ENCODE data around the gene DNAJC18.
"Not testable (repeated sequence)": the region's sequence is repeated elsewhere in the genome, so short reads cannot be mapped to it uniquely, and the experiment has no call there.

DNAJC18 gene

DNA sequence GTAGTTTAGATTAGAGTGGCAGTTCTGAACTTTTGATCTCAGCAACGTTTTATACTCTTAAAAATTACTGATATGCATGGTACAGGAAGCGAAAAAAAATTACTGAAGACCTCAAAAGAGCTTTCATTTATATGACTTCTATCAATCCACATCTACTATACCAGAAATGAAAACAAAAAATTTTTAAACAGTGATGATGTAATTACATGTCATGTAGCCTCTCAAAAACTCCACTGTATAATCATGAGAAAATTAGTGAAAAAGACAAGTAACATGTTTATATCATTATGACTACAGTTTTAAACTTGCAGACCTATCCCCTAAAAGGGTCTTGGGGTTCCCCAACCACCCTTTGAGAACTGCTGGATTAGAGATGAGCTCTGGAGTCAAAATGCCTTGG lies 9.3 kb downstream of the DNAJC18 start:
- DNase-seq (ENCODE audit: low read depth in 2 of 2) = no peak

DNA sequence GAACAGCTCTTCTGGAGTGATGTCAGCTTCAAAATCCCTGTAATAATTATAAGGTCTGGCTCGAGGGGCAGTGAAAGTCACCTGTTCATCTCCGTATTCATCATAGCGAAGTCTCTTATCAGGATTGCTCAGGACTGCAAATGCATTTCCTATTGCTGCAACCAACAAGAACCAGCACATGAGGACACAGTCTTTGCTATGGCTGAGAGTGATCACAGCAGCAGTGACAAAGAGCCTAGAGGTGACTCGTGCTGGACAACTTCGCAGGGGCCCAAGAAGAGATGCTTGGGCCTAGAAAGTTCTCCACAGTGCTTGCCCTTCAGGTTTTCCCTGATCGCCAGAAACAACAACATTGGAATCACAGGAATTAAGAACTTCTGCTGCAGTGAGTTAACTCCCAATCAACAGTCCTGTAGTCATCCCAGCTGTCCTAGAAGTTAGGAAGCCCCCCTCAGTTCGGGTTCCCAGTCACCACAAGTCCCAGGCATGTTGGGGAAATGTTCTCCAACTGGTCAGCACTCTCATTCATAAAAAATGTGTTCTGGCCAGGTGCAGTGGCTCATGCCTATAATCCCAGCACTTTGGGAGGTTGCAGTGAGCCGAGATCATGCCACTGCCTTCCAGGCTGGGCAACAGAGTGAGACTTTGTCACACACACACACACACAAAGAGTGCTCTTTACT lies 13.0 kb downstream of the DNAJC18 start:
- DNase-seq (ENCODE audit: low read depth in 2 of 2) = no peak

DNA sequence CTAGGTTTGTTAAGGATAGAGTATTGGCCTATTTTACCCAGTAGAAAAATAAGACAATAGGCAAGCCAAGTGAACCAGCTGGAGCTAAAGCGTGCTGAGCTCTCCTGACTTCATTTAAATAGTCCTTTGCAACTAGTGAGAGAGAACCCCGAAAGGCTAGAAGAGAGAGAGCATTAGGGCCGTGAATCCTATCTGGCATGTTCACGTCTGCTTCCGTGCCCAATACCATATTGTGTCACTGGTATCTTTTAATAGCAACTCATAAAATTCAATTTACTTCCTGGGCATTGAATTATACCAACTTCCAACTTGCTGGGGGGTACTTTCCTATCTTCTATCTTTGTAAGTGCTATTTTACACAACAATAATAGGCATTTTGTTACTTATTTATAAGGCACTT lies 13.8 kb downstream of the DNAJC18 start:
- no peak for DNase-seq (ENCODE audit: low read depth in 2 of 2)

DNA sequence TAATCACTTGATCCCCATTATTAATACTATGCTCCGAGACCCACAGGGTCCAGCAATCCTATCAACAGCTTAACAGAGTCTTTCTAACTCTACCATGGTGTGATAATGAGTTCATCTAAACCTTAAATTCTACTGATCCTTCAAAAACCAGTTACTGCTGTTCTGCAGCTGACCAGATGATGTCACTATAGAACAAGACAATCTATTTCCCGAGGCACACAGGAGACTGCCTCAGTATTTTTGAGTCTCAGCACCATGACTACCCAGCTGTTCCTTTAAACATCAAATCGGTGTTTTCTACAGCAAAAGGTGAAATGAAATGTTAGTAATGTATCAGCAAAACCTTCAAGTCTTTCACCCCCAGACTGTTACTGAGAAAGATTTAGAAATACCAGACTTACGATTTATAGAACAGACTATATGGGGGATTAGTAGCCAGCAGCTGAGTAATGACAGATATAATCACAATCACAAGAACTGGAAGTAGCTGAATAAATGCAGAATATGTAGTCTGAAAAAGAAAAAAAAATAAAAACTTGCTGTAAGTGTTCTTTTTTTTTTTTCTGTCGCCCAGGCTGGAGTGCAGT lies 16.9 kb downstream of the DNAJC18 start:
- DNase-seq (ENCODE audit: low read depth in 2 of 2) = peak; percentile 19 to 23

DNA sequence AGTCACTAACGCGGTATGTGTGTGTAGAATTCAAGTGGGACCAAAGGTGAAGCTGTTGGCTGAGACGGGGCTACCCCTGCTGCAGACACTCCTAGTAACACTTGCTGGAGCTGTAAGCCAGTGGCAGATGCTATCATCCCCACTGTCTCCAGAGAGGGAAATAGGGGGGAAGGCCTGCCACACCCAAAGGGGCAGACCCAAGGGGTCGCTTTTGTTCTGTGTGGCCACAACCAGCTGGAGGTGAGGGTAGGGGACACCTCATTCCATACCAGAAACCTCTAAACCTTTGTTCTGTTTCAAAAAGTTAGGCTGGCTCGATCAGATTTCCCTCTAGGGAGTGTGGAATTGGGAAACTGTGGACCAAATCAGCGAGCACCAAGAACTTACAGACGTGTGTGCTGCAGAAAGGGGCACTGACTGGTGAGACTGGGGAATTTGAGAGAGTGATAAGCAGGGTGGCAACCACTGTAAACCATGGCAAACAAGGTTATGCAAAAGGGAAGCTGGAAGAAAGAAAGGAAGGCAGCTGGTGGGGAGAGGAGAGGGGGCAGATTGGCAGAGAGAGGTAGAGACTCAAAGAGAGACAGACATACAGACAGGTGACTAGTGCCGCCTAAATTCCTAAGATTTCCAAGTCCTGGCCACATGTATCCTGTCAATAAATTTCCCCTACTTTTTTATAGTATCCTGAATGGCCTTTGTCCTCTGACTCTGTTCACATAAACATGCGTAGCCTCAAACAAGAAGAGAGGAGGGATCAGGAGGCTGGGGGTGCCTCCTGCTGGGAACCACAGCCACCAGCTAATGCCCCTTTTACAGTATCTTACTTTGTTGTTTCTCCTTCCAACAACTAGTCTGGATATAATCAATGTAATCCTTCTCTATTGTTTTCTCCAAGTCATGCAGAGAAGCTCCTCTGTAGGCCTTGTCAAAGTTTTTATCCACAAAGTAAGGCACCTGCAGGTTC lies 19.8 kb downstream of the DNAJC18 start:
- no peak for DNase-seq (ENCODE audit: low read depth in 2 of 2)

DNA sequence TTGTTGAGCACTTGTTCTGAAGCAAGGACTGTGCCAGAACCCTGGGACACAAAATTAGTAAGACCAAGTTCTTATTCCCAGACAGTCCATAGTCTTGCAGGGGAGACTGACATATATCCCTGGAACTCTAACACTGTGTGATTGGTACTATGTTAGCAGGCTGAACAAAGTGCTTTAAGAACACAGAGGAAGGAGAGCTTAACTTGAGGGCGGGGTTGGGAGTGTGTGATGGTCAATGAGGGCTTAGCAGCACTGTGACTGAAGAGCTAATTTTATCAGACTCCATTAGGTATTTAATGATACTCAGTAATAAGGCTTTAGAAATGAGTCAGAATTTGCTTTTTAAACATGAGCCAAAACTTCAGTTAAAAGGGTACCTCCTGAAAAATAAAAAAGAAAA lies 20.5 kb downstream of the DNAJC18 start:
- DNase-seq (ENCODE audit: low read depth in 2 of 2) = no peak

DNA sequence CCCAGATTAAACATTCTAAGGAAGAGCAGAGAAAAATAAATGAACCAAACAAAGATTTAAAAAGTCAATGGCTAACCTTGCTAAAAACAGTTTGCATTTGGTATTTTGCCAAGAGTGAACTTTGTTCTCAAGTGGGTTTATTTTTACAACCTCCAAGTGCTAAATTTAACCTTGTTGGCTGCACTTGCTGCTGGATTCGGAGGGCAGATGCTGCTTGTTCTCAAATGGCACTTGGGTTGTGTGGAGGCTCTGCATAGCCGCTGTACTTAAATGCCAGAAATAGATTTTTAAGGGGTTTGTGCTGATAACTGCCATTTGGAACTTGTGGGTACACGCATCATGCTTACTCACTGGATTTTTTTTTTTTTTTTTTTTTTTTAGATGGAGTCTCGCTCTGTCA lies 22.1 kb downstream of the DNAJC18 start:
- no peak for DNase-seq (ENCODE audit: low read depth in 2 of 2)

DNA sequence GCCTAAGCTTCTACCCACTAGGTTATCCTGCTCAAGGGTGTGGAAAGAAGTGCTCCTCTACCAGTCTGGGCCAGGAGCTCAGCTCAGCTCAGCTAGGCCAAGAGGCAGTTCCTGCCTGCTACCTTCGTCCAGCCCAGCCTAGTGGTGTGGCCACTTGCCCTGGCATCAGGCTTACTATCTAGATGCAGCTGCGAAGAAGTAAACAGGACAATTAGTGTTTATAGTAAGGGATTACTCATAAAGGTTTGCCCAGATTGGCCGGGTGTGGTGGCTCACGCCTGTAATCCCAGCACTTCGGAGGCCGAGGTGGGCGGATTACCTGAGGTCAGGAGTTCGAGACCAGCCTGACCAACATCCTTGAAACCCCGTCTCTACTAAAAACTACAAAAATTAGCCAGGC lies 22.7 kb downstream of the DNAJC18 start:
- no peak for DNase-seq (ENCODE audit: low read depth in 2 of 2)

DNA sequence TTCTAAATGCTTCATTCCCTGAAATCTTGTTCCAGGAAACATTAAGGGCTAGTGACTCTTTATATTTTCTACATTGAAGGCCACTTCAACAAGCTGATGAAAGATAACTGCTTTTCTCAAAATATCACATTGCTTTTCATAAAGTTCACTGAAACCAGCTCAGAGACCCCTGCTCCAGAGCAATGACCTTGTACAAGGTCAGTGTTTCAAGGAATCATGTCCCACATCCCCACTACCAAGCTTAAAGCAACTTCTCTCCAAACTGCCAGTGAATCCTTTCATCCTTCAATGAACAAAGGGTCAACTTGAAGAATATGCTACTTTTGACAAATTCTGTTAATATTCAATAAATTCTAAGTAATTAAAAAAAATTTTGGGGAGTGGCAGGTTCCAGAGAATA lies 23.5 kb downstream of the DNAJC18 start:
- DNase-seq (ENCODE audit: low read depth in 2 of 2) = no peak

DNA sequence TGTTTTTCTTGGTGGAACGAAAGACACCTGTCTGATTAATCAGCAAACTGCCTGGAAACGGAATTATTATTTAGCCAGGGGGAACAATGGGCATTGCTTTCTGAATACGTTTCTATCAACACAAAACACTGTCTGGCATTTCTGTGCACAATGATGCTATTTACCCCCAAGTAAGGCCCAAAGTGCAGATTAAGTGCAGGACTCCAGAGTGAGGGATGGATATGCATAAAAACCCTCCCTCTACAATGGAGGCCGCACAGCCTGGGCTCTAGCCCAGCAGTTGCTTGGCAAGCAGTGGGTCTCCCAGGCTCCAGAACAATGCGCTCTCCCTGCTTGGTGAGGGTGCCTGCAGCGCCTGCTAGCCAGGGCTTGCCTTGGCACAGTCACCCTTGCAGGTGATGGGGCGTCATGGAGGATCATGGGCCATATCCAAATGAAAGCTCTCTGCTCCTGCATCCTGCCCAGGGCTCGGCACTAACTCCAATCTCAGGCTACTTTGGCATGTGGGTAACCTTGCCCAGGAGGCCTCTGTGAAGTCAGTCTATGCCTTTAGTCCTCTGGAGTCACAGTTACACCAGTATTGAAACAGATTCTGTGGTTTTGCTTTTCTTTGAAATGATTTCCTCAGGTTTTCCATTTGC lies 24.0 kb downstream of the DNAJC18 start:
- DNase-seq (ENCODE audit: low read depth in 2 of 2) = no peak

DNA sequence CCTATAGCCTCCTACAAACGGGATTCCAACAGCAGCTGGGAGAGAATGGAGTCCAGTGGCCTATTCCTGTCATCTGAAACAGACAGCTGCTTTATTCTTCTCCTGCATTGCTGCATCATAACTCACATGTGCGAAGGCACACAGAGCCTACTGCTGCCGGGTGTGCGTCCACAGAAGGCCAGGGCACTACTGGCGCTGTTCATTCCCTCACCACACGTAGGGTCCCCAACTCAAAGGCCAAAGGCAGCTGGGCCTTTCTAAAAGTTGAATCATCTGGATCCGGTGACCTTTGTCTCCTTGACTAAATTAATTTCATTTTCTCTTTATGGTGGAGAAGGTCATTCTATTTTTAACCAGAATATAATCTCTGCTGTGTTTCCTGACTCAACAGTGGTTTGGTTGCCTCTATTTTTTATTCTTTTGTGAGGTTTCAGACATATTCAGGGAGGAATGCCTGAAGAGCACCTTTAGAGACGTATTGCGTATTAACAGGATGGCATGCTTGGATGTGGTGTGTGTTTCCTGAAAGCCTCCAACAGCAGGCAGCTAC lies 24.7 kb downstream of the DNAJC18 start:
- no peak for DNase-seq (ENCODE audit: low read depth in 2 of 2)

DNA sequence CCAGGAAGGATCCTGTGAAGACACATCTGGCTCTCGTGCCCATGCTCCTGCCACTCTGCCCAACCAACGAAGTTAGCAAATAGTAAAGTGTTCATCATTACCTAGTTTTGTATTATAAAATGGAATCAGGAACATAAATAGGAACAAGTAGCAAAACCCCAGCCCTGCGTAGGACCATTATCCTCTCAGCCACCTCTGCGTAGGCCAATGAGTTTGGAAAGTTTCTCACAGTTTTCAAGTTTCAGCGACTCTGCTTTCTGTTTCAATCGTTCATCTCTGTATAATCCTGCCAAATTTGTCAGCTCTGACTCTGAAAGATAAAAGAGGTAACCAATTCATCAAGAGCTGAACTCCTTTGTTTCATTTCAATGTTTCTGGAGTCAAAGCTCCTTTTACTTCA lies 25.4 kb downstream of the DNAJC18 start:
- DNase-seq (ENCODE audit: low read depth in 2 of 2) = no peak

DNA sequence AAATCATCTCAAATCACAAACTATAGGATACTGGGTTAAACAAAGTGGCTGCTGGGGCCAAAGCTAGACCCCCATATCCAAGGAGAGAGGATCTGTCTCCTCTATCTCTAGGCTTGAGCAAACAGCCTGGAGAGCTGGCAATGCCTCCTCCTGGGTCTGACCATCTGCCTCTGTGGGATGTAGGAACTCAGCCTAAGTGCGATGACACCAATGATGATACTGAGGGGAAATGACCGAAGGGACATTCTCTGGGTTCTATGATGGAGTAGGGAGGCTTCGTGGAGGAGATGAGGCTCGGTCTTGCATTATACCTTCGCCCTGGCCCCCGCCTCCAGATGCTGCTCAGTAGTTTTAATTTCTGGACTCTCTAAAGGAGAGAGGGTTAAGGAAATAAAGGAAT lies 26.2 kb downstream of the DNAJC18 start:
- no peak for DNase-seq (ENCODE audit: low read depth in 2 of 2)

DNA sequence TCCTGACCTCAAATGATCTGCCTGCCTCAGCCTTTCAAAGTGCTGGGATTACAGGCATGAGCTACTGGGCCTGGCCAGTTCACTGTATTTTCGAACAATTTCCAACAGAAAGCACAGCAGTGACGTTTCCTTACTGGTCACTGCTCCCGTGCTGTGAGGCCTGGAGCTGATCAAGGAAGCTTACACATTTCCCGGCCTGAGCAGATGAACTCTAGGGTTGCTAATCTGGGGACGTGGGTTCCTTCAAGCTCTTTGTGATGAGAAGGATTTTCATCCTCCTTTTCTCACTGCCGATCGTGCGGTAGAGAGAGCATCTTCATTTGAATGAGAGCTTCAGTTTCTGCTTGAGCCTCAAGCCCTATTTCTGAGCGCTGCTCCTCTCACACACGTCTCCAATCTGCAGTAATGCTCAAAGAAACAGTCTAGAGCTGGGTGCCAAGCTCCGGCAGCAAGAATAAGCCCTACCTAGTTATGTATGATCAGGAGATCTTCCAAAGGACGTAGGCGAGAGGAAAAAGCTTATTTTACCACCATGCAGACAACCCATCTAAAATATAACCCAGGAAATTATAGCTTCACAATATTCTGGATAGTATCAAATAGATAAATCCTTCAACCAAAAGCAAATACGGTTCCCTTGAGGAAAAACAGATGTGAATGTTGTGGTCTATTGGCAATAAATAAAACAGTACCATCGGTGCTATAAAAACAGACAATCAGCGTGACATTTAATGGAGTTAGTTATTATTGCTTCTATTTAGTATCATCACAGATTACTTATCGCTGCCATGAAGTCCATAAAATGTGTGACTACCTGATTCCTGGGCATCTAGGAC lies 28.1 kb downstream of the DNAJC18 start:
- no peak for DNase-seq (ENCODE audit: low read depth in 2 of 2)

DNA sequence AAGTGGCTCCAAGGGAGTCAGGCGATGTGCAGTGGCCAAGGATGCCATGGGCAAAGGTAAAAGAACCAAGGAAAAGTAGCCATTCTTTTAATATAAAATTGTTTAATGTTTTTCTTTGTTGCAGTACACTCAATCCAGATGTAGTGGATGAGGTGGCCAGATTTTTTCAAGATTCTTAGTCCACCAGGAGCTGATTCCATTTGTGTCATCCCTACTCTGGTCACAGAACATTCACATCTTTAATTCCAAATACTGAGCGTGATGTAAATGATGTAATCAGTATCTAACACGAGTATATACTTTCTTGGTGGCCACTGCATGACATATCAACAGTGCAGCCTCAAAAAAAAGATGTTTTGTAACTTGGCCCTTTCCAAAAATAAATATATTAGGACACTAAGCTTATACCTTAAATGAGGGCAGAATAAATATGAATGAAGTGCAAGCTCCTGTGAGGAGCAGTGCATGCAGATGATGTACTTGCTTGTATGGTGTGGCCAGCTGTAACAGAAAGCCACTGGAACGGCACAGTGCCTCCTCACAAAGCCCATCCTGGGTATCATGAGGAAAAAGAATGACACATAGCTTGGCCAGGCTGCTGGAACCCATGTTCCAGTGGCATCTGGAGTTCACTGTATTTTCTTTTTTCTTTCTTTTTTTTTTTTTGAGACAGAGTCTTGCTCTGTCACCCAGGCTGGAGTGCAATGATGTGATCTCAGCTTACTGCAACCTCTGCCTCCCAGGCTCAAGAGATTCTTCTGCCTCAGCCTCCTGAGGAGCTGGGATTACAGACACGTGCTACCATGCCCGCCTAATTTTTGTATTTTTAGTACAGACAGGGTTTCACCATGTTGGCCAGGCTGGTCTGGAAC lies 29.0 kb downstream of the DNAJC18 start:
- no peak for DNase-seq (ENCODE audit: low read depth in 2 of 2)

DNA sequence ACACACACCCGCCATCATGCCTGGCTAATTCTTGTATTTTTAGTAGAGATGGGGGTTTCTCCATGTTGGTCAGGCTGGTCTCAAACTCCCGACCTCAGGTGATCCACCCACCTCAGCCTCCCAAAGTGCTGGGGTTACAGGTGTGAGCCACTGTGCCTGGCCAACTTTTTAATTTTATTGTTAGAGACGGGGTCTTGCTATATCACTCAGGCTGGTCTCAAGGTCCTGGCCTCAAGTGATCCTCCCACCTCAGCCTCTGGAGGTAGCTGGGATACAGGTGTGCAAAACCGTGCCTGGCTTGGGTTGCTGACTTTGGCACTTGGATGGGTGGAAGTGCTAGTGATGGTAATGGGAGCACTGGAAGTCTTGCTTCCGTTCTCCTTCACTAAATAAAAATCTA lies 30.2 kb downstream of the DNAJC18 start:
- DNase-seq (ENCODE audit: low read depth in 2 of 2) = not testable (repeated sequence)

DNA sequence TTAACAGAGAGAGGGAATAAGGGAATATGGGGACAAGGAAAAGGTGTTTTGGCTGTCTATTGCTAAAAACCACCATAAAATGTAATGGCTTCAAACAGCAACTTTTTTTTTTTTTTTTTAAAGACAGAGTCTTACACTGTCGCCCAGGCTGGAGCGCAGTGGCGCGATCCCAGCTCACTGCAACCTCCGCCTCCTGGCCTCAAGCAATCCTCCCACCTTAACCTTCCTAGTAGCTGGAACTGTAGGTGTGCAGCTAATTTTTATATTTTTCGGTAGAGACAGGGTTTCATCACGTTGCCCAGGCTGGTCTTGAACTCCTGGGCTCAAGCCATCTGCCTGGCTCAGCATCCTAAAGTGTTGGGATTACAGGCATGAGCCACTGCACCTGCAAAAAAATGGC lies 31.1 kb downstream of the DNAJC18 start:
- no peak for DNase-seq (ENCODE audit: low read depth in 2 of 2)

DNA sequence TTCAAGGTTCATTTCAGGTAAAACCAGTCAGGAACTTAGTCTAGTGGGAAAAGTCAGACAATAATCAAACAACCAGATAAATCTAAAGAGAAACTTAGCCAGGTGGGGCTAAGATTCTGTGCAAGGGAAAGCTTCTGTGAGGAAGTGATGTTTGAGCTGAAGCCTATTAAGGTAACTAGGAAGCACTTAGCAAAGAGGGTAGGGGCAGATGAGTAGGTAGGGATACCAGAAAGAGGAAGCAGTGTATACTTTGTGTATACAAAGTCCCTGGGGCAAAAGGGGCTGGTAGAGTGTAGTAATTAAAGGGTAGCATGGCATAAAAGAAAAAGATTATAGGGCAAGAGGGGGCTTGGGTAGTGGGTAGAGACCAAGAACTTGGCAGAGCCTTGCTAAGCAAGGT lies 31.8 kb downstream of the DNAJC18 start:
- DNase-seq (ENCODE audit: low read depth in 2 of 2) = no peak

DNA sequence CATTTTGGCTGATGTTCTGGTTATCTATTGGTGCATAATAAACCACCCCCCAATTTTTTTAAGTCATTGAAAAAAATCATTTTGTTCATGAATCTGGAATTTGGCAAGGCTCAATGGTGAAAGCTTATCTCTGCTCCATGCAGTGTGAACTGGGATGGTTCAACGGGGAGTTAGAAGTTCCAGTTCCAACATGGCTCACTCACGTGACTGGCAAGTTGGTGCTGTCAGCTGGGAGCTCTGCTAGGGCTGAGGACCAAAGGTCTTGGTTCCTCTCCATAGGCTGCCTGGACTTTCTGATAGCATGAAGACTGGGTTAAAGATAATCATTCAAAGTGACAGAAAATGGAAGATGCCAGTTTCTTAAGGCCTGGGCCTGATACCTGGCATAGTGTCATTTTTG lies 32.4 kb downstream of the DNAJC18 start:
- DNase-seq (ENCODE audit: low read depth in 2 of 2) = no peak

DNA sequence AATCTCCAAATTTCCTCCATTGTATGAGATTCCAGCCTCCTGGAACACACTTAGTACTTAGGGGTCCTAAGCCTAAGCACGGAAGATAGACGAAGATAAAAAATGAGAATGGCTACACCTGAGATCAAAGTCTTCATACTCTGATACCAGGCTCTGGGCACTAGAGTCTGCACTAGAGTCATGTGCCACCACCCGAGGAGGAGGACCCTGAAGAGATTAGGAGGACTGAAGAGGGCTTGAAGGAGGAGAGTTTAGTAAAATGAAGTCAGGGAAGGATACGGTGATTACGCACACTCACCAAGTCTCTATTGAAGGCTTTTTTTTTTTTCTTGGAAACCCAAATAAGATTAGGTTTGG lies 34.9 kb downstream of the DNAJC18 start:
- no peak for DNase-seq (ENCODE audit: low read depth in 2 of 2)
